GM12874 (cell line): Measurements from ENCODE around the gene EPSTI1.

ENCODE experiments used
- TF ChIP-seq, protein P1 (sequence below): IDR thresholded peaks from 2 replicates; pipeline ENCODE4 v1.5.1; 2011; ENCODE audit warnings: low read depth, mild to moderate bottlenecking, control low read depth, low read length, moderate library complexity; ENCODE audit not compliant: insufficient read depth

The EPSTI1 gene

DNA sequence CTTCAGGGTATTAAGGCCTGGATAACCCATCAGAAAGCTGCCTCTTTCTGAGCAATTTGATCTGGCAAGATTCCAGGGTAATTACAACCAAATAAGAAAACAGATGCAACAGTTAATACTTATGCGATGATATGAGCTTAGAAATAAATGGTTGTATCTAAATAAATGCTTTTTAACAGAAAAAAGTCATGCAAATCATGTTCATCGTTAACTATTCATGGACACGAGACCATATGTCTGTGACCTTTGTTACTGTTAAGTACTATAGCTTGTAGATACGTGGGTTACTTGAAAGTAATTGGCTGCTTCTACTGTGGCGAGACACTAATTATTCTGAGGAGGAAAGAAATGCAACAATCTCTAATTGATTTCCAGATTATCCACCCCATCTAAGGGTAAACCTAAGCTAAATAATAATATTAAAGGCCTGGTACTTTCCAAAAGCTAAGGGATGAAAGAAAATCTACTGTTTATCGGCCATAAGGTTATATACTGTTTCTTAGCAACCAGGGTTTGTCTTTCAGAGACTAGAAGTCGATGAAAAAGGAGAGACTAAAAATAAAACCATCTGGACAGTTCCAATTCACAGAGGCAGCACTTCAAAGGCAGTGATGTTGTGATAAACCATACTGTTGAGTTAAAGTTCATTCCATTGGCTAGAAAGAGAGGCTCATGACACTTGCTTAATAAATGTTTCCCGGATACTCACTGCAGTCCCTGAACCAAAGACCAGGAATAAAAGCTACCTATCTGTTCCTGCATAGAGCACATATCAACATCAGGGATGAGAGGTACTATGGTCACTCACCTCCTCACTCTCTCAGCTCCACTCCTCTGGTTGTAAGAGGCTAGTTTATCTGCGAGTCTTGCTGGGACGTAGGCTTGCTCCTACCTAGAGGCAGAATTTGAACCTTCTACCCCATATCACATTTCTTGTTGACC is 1.5 kb downstream of the EPSTI1 start:
- TF ChIP-seq, protein P1, sequence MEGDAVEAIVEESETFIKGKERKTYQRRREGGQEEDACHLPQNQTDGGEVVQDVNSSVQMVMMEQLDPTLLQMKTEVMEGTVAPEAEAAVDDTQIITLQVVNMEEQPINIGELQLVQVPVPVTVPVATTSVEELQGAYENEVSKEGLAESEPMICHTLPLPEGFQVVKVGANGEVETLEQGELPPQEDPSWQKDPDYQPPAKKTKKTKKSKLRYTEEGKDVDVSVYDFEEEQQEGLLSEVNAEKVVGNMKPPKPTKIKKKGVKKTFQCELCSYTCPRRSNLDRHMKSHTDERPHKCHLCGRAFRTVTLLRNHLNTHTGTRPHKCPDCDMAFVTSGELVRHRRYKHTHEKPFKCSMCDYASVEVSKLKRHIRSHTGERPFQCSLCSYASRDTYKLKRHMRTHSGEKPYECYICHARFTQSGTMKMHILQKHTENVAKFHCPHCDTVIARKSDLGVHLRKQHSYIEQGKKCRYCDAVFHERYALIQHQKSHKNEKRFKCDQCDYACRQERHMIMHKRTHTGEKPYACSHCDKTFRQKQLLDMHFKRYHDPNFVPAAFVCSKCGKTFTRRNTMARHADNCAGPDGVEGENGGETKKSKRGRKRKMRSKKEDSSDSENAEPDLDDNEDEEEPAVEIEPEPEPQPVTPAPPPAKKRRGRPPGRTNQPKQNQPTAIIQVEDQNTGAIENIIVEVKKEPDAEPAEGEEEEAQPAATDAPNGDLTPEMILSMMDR, result no peak

DNA sequence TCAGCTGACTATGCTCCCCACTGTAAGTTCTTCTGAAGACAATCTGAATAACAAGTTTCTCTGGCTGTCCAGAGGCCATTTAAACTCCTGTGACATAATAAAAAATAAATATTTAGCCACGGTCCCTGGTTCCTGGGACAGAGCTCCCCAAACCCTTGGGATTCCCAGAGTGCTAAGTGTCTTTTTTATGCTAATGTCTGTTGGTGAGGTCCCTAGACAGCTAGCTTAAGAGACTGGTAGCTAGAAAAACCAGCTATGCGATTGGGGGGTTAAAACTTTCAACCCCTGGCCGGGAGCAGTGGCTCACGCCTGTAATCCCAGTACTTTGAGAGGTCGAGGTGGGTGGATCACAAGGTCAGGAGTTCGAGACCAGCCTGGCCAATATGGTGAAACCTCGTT is 5.9 kb downstream of the EPSTI1 start:
- TF ChIP-seq, protein P1, result no peak

DNA sequence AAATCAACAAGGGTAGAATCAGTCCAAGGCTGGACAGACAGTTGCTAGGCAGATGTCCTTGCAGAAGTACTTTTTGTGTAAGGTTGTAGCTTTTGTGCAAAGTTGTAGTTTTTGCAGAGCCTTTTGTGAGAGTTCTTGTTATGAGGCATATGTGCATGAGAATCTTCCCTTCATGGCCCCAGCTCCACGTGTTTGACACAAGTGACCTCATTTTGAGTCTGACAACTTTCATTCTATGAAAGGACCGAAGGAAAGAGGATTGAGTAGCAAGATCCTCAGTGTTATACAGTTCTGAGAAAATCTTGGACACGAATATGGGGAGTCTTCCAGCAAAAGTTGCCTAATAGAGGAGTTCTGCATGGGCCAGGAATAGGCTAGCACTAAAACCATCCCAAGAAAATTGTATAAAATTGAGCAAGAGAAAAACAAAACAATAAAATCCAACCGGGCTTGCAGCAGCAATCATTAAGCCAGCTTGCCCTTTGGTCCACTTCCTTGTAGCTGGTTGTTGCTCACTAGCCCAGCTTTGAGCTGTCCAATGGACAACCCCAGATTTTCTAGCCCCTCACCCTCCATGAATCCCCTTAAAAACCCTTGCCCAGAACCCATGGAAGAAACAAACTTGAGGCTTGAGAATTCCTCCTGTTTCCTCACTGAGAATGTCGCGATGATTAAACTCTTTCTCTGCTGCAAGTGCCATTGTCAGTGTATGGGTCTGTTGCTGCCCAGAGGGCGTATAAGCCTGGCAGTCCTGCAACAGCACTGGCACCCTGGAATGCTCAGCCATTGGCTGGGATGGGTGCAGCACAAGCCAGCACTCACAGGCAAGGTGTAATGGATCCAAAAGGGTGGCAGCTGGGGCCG is 6.5 kb downstream of the EPSTI1 start:
- TF ChIP-seq, protein P1, result no peak

DNA sequence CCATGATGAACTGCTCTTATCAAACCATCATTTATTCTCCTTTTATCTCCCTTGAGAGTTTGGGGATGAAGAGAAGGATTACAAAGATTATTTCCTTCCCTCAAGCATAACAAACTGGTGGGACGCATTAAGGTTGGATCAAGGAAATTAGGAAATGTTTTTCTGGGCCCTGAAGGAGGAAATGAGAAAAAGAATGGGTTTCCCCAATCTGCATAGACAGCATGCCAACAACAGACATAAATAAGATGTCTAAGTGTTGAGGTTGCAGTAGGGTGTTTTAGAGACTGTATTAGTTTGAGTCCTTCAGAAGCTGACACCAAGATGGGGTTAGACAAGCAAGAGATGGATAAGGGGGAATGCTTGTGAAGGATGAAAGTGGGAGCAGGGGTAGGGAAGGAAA is 7.3 kb downstream of the EPSTI1 start:
- TF ChIP-seq, protein P1, result no peak

DNA sequence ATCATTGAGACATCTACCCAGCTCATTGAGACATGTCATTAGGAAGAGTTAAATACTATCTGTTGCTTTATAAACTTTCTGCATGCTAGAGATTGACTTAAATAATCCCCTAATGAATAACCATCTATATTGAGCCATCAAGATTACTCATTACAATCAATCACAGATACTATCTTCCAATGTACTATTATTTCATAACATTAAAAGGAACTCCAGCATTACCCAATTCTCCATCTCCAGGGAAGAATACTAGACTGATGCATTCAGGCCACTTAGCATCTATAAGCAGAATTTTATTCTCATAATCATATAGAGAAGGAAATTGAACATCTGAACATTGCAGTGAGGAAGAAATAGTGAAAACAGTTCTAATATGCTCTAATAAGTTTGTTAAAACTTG is 8.0 kb downstream of the EPSTI1 start:
- TF ChIP-seq, protein P1, result no peak

DNA sequence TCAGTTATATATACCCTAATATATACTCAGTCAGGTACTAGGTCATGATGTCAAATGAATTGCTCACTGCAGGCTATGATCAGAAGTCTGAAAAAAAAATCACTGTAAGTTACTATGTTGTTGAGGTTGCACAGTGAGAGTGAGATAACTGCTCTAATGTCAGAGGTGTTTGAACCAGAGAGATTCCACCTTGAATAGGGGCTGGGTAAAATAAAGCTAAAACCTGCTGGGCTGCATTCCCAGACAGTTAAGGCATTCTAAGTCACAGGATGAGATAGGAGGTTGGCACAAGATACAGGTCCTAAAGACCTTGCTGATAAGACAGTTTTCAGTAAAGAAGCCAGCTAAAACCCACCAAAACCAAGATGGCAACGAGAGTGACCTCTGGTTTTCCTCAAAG is 10.2 kb downstream of the EPSTI1 start:
- TF ChIP-seq, protein P1, result no peak

DNA sequence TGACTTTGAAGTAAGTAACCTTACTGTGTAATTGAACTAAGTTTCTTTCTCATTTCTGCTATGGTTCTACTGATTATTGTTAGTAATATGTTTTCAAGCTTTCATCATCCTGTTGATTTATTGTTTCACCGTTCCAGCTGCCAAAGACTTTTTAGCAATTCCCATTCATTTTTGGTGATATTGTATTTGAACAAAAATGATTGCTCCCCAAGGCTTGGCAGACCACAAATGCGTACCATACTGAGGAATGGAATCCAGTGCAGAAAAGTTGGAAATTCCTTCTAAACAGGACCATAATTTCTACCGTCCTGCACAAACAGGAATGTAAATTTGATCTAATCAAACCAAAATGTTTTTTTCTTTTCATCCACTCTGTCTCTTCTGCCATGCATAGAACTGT is 10.7 kb downstream of the EPSTI1 start:
- TF ChIP-seq, protein P1, result no peak
